H1 (cell line): ENCODE results near the gene ERC1. TPM values are rescaled to one million over a fixed set of nuclear protein-coding genes. Genes with fewer than 3 reads are reported as not detected.

Experiments used
- CHD1 ChIP-seq: IDR thresholded peaks from 2 replicates; pipeline ENCODE4 v1.6.1; 2012; ENCODE audit warnings: low read depth, low read length, improper control_type of control experiment
- PHF8 ChIP-seq: fragments of 200-600 bp; sonication (generic); conservative IDR thresholded peaks from 2 replicates; pipeline ENCODE4 v1.7.1; 2012; ENCODE audit warnings: low read depth, mild to moderate bottlenecking, inconsistent platforms, low read length, moderate library complexity
- SIRT6 ChIP-seq: IDR thresholded peaks from one replicate; pipeline ENCODE4 v1.7.1; 2012; ENCODE audit warnings: low read length, inconsistent platforms
- TAF7 ChIP-seq: optimal IDR thresholded peaks from 2 replicates; pipeline ENCODE3; 2011; ENCODE audit warnings: low read depth, mild to moderate bottlenecking, inconsistent platforms, low read length, moderate library complexity, borderline replicate concordance
- polyA plus RNA-seq, 7 experiments: library from polyadenylated mRNA; depleted of rRNA in 3 of 7; stranded (reverse) in 5 of 7; unstranded in 2 of 7; fragments of >200 nt in 5 of 7; fragments of 200-250 nt in 2 of 7; gene quantifications; 1 replicate in 5 of 7; 2 replicates in 1 of 7; 4 replicates in 1 of 7; pipeline versions ENCODE4 v1.2.1 to v1.2.3, GENCODE V29; 2011 to 2013; ENCODE audit warnings: missing spikeins in 2 of 7, mixed read lengths in 2 of 7
- total RNA-seq: library from RNA; stranded (reverse); fragmentation: NEBNext Ultra II Directional; extraction: Animal tissue kit (Norgen Biotek cat#: 25700); gene quantifications from 2 replicates; pipeline ENCODE4 v1.2.1, GENCODE V29; 2021
- TF ChIP-seq, protein P1 (sequence below): fragments of 300-600 bp; sonication (generic); IDR thresholded peaks from 2 replicates; pipeline ENCODE4 v1.7.1; 2012; ENCODE audit warnings: low read length, moderate library complexity, mild to moderate bottlenecking, inconsistent platforms; ENCODE audit not compliant: insufficient replicate concordance
- TF ChIP-seq, protein P2 (sequence below): IDR thresholded peaks from 2 replicates; pipeline ENCODE4 v1.6.1; 2012; ENCODE audit warnings: inconsistent platforms

The ERC1 gene
- total and polyA plus RNA-seq, 2 of the 8 experiments (the other 6 are each of a cell fraction or from before 2014, with no cell fraction given): 7.8 to 45.7 TPM

DNA sequence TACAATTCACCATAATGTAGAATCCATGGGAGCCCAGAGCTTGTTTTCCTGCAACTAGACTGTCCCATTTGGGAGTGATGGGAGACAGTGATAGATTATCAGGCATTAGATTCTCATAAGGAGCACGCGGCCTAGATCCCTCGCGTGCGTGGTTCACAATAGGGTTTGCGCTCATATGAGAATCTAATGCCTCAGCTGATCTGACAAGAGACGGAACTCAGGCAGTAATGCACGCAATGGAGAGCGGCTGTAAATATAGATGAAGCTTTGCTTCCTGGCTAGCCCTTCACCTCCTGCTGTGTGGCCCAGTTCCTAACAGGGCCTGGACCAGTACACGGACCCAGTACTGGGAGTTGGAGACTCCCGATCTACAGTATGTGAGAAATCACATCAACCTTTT is 476.7 kb downstream of the ERC1 start (continued):
- TF ChIP-seq, protein P1, sequence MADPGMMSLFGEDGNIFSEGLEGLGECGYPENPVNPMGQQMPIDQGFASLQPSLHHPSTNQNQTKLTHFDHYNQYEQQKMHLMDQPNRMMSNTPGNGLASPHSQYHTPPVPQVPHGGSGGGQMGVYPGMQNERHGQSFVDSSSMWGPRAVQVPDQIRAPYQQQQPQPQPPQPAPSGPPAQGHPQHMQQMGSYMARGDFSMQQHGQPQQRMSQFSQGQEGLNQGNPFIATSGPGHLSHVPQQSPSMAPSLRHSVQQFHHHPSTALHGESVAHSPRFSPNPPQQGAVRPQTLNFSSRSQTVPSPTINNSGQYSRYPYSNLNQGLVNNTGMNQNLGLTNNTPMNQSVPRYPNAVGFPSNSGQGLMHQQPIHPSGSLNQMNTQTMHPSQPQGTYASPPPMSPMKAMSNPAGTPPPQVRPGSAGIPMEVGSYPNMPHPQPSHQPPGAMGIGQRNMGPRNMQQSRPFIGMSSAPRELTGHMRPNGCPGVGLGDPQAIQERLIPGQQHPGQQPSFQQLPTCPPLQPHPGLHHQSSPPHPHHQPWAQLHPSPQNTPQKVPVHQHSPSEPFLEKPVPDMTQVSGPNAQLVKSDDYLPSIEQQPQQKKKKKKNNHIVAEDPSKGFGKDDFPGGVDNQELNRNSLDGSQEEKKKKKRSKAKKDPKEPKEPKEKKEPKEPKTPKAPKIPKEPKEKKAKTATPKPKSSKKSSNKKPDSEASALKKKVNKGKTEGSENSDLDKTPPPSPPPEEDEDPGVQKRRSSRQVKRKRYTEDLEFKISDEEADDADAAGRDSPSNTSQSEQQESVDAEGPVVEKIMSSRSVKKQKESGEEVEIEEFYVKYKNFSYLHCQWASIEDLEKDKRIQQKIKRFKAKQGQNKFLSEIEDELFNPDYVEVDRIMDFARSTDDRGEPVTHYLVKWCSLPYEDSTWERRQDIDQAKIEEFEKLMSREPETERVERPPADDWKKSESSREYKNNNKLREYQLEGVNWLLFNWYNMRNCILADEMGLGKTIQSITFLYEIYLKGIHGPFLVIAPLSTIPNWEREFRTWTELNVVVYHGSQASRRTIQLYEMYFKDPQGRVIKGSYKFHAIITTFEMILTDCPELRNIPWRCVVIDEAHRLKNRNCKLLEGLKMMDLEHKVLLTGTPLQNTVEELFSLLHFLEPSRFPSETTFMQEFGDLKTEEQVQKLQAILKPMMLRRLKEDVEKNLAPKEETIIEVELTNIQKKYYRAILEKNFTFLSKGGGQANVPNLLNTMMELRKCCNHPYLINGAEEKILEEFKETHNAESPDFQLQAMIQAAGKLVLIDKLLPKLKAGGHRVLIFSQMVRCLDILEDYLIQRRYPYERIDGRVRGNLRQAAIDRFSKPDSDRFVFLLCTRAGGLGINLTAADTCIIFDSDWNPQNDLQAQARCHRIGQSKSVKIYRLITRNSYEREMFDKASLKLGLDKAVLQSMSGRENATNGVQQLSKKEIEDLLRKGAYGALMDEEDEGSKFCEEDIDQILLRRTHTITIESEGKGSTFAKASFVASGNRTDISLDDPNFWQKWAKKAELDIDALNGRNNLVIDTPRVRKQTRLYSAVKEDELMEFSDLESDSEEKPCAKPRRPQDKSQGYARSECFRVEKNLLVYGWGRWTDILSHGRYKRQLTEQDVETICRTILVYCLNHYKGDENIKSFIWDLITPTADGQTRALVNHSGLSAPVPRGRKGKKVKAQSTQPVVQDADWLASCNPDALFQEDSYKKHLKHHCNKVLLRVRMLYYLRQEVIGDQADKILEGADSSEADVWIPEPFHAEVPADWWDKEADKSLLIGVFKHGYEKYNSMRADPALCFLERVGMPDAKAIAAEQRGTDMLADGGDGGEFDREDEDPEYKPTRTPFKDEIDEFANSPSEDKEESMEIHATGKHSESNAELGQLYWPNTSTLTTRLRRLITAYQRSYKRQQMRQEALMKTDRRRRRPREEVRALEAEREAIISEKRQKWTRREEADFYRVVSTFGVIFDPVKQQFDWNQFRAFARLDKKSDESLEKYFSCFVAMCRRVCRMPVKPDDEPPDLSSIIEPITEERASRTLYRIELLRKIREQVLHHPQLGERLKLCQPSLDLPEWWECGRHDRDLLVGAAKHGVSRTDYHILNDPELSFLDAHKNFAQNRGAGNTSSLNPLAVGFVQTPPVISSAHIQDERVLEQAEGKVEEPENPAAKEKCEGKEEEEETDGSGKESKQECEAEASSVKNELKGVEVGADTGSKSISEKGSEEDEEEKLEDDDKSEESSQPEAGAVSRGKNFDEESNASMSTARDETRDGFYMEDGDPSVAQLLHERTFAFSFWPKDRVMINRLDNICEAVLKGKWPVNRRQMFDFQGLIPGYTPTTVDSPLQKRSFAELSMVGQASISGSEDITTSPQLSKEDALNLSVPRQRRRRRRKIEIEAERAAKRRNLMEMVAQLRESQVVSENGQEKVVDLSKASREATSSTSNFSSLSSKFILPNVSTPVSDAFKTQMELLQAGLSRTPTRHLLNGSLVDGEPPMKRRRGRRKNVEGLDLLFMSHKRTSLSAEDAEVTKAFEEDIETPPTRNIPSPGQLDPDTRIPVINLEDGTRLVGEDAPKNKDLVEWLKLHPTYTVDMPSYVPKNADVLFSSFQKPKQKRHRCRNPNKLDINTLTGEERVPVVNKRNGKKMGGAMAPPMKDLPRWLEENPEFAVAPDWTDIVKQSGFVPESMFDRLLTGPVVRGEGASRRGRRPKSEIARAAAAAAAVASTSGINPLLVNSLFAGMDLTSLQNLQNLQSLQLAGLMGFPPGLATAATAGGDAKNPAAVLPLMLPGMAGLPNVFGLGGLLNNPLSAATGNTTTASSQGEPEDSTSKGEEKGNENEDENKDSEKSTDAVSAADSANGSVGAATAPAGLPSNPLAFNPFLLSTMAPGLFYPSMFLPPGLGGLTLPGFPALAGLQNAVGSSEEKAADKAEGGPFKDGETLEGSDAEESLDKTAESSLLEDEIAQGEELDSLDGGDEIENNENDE: no peak
- TF ChIP-seq SIRT6 (no peak), CHD1 (no peak), TAF7 (no peak), PHF8 (no peak)
- TF ChIP-seq, protein P2, sequence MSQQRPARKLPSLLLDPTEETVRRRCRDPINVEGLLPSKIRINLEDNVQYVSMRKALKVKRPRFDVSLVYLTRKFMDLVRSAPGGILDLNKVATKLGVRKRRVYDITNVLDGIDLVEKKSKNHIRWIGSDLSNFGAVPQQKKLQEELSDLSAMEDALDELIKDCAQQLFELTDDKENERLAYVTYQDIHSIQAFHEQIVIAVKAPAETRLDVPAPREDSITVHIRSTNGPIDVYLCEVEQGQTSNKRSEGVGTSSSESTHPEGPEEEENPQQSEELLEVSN: no peak
